Right ventricle myocardium inferior (tissue), 1 donor: ENCODE results near the gene PDSS2. TPM values are rescaled to one million over a fixed set of nuclear protein-coding genes. Genes with fewer than 3 reads are reported as not detected.
"Not testable (repeated sequence)": the region's sequence is repeated elsewhere in the genome, so short reads cannot be mapped to it uniquely, and the experiment has no call there.

ENCODE experiments used
- ATAC-seq: fragments of 200-7000 bp; cut with Tn5 transposase; one replicate; pipeline ENCODE4 v1.9.1; 2020; ENCODE audit warnings: mild to moderate bottlenecking, moderate library complexity
- DNase-seq: peaks from one replicate; pipeline ENCODE4 v3.0.0; 2021; ENCODE audit errors: missing footprints
- intact Hi-C: fragments of 100-400 bp; cut with DNase I; formaldehyde crosslinking; loops from one replicate; pipeline ENCODE4 v1.11.0; 2022
- total RNA-seq: library from RNA; stranded (reverse); fragmentation: NEBNext Ultra II Directional; extraction: Animal tissue kit (Norgen Biotek cat#: 25700); gene quantifications from one replicate; pipeline ENCODE4 v1.2.1, GENCODE V29; 2021
- donor health status: DM: no; HTN: yes; CAD: no; lungs with severe emphysema.

Gene PDSS2
- total RNA-seq, 1 donor from 2014 or later = 15.6 TPM

GRCh38 chr6:107308677-107309076, 150.7 kb downstream of the PDSS2 start:
- intact Hi-C loops = no loop called here
- ATAC-seq (no peak), DNase-seq (no peak)

- intact Hi-C loops, DNase-seq, ATAC-seq: not testable (repeated sequence)
These were observed 153.4 kb downstream of the PDSS2 start for GRCh38 chr6:107305994-107306393.

GRCh38 chr6:107305391-107305790, 154.0 kb downstream of the PDSS2 start:
- no peak for DNase-seq
- ATAC-seq = no peak
- intact Hi-C loops = no loop called here

- ATAC-seq (no peak), DNase-seq (no peak)
- intact Hi-C loops = no loop called here
These were observed 154.8 kb downstream of the PDSS2 start for GRCh38 chr6:107304421-107305025.

GRCh38 chr6:107293350-107293749, 166.0 kb downstream of the PDSS2 start:
- no peak for ATAC-seq

GRCh38 chr6:107292715-107293271, 166.6 kb downstream of the PDSS2 start:
- DNase-seq = no peak
- ATAC-seq = peak; percentile 31
- intact Hi-C loops = no loop called here

More at GRCh38 chr6:107293350-107293749, 166.0 kb downstream of the PDSS2 start:
- intact Hi-C loops = no loop called here
- DNase-seq = no peak

GRCh38 chr6:107290491-107290890, 168.9 kb downstream of the PDSS2 start:
- intact Hi-C loops = no loop called here
- ATAC-seq = no peak
- no peak for DNase-seq

- ATAC-seq, DNase-seq, intact Hi-C loops: not testable (repeated sequence)
These were observed 170.1 kb downstream of the PDSS2 start for GRCh38 chr6:107289258-107289657.

GRCh38 chr6:107285683-107286082, 173.7 kb downstream of the PDSS2 start:
- ATAC-seq, intact Hi-C loops, DNase-seq: not testable (repeated sequence)

GRCh38 chr6:107284805-107285204, 174.6 kb downstream of the PDSS2 start:
- DNase-seq (no peak), ATAC-seq (no peak)
- intact Hi-C loops = no loop called here

GRCh38 chr6:107280791-107281190, 178.6 kb downstream of the PDSS2 start:
- intact Hi-C loops = no loop called here
- DNase-seq = no peak
- no peak for ATAC-seq

- ATAC-seq, intact Hi-C loops, DNase-seq: not testable (repeated sequence)
These were observed 179.4 kb downstream of the PDSS2 start for GRCh38 chr6:107280001-107280400.

GRCh38 chr6:107275330-107275865, 184.0 kb downstream of the PDSS2 start:
- intact Hi-C loops = no loop called here
- DNase-seq (no peak), ATAC-seq (peak; percentile 50)

GRCh38 chr6:107274288-107274687, 185.1 kb downstream of the PDSS2 start:
- intact Hi-C loops = no loop called here
- ATAC-seq = no peak
- no peak for DNase-seq

- ATAC-seq = no peak
- intact Hi-C loops = no loop called here
- no peak for DNase-seq
These were observed 187.1 kb downstream of the PDSS2 start for GRCh38 chr6:107272246-107272645.

GRCh38 chr6:107271208-107271790, 188.1 kb downstream of the PDSS2 start:
- DNase-seq (no peak), ATAC-seq (no peak)
- intact Hi-C loops = no loop called here

- intact Hi-C loops = no loop called here
- no peak for DNase-seq
- ATAC-seq = no peak
These were observed 191.7 kb downstream of the PDSS2 start for GRCh38 chr6:107267634-107268033.

- ATAC-seq (no peak), DNase-seq (no peak)
- intact Hi-C loops = no loop called here
These were observed 192.4 kb downstream of the PDSS2 start for GRCh38 chr6:107267006-107267405.

GRCh38 chr6:107266563-107266962, 192.8 kb downstream of the PDSS2 start:
- intact Hi-C loops = no loop called here
- no peak for ATAC-seq
- DNase-seq = no peak

- ATAC-seq = no peak
These were observed 195.0 kb downstream of the PDSS2 start for GRCh38 chr6:107264357-107264840.

More at GRCh38 chr6:107264357-107264840, 195.0 kb downstream of the PDSS2 start:
- no peak for DNase-seq
- intact Hi-C loops = no loop called here
